SK-N-SH (cell line): ENCODE data around the gene USP12. TPM values are rescaled to one million over a fixed set of nuclear protein-coding genes. Genes with fewer than 3 reads are reported as not detected.
"Not testable (repeated sequence)": the region's sequence is repeated elsewhere in the genome, so short reads cannot be mapped to it uniquely, and the experiment has no call there.

Source experiments
- CTCF ChIA-PET: fragments of 300-600, 350-600 bp; formaldehyde crosslinking; extraction: SDS; loops from one replicate; lab custom pipeline; 2021; lab: Yijun Ruan, JAX
- POLR2A ChIA-PET: fragments of 350-600 bp; sonication (Branson Sonifier 250); formaldehyde crosslinking; extraction: SDS; loops from one replicate; lab custom pipeline; 2020; ENCODE audit warnings: antibody characterized with exemption, inconsistent platforms; lab: Yijun Ruan, JAX
- DNase-seq: peaks from one replicate; pipeline ENCODE4 v3.0.0; 2012
- H2AFZ ChIP-seq: fragments of 200-600 bp; sonication (generic); 2 replicates; pipeline ENCODE4 v1.8.1; 2016; ENCODE audit warnings: antibody characterized with exemption, mild to moderate bottlenecking, low read depth
- H3F3A ChIP-seq: fragments of 200-600 bp; sonication (generic); replicated peaks from 2 replicates; pipeline ENCODE3; 2016; ENCODE audit warnings: antibody characterized with exemption, mild to moderate bottlenecking; ENCODE audit not compliant: insufficient read depth
- H3K27ac ChIP-seq, 2 experiments: fragments of 200-500 bp in 1 of 2; fragments of 200-600 bp in 1 of 2; sonication (Bioruptor generic) in 1 of 2; sonication (generic), shearing (Covaris generic) in 1 of 2; 2 replicates each; pipeline versions ENCODE4 v1.5.1 to v1.6.1; 2014 to 2016; ENCODE audit warnings: low read depth in 2 of 2, inconsistent platforms in 1 of 2, low read length in 1 of 2, mild to moderate bottlenecking in 1 of 2, mixed read lengths in 1 of 2
- H3K27me3 ChIP-seq: fragments of 200-600 bp; sonication (generic), shearing (Covaris generic); 2 replicates; pipeline ENCODE4 v1.6.1; 2016; ENCODE audit warnings: mixed run types; ENCODE audit not compliant: insufficient read depth
- H3K36me3 ChIP-seq, 2 experiments: fragments of 200-500 bp in 1 of 2; fragments of 200-600 bp in 1 of 2; sonication (Bioruptor generic) in 1 of 2; sonication (generic) in 1 of 2; replicated peaks in 1 of 2; 2 replicates each; pipeline versions ENCODE3 to v1.5.1; 2014 to 2016; ENCODE audit warnings: low read length in 1 of 2, mild to moderate bottlenecking in 1 of 2; ENCODE audit not compliant: insufficient read depth in 2 of 2, control insufficient read depth in 1 of 2
- H3K4me1 ChIP-seq, 2 experiments: fragments of 200-500 bp in 1 of 2; fragments of 200-600 bp in 1 of 2; sonication (Bioruptor generic) in 1 of 2; sonication (generic), shearing (Covaris generic) in 1 of 2; 2 replicates each; pipeline versions ENCODE4 v1.5.1 to v1.6.1; 2014 to 2016; ENCODE audit warnings: low read depth in 1 of 2, low read length in 1 of 2, mixed run types in 1 of 2; ENCODE audit not compliant: insufficient read depth in 2 of 2, control insufficient read depth in 1 of 2
- H3K4me2 ChIP-seq: fragments of 200-600 bp; sonication (generic), shearing (Covaris generic); 2 replicates; pipeline ENCODE4 v1.6.1; 2017; ENCODE audit warnings: mixed run types
- H3K4me3 ChIP-seq, 2 experiments: fragments of 200-500 bp in 1 of 2; fragments of 200-600 bp in 1 of 2; sonication (Bioruptor generic) in 1 of 2; sonication (generic), shearing (Covaris generic) in 1 of 2; 2 replicates each; pipeline versions ENCODE4 v1.5.1 to v1.8.1; 2014 to 2016; ENCODE audit warnings: low read depth in 2 of 2, inconsistent platforms in 1 of 2, low read length in 1 of 2, mild to moderate bottlenecking in 1 of 2, mixed read lengths in 1 of 2, moderate library complexity in 1 of 2
- H3K79me2 ChIP-seq: fragments of 200-600 bp; sonication (generic); 2 replicates; pipeline ENCODE4 v1.8.1; 2017; ENCODE audit warnings: mild to moderate bottlenecking; ENCODE audit not compliant: insufficient read depth
- H3K9ac ChIP-seq: fragments of 200-600 bp; sonication (generic); 2 replicates; pipeline ENCODE4 v1.6.1; 2017; ENCODE audit warnings: mixed run types
- H3K9me2 ChIP-seq: fragments of 200-600 bp; sonication (generic); 2 replicates; pipeline ENCODE4 v1.6.1; 2017; ENCODE audit warnings: mixed run types
- H3K9me3 ChIP-seq: fragments of 200-600 bp; sonication (generic); 2 replicates; pipeline ENCODE4 v1.6.1; 2017; ENCODE audit warnings: mixed run types, mild to moderate bottlenecking, moderate library complexity
- H4K20me1 ChIP-seq: fragments of 200-600 bp; sonication (generic); 2 replicates; pipeline ENCODE4 v1.6.1; 2017; ENCODE audit warnings: mild to moderate bottlenecking, mixed run types; ENCODE audit not compliant: insufficient read depth
- CHD2 ChIP-seq: fragments of 150-350 bp; IDR thresholded peaks from 2 replicates; pipeline ENCODE4 v1.6.1; 2018; ENCODE audit warnings: low read length; ENCODE audit not compliant: partially characterized antibody
- EP300 ChIP-seq, 2 experiments: IDR thresholded peaks; 2 replicates each; pipeline versions ENCODE4 v1.4.0 to v1.6.1; 2012; ENCODE audit warnings: borderline replicate concordance in 1 of 2, low read depth in 1 of 2, low read length in 1 of 2
- EZH2phosphoT487 ChIP-seq: fragments of 200-600 bp; sonication (generic); IDR thresholded peaks from 2 replicates; pipeline ENCODE4 v1.6.1; 2017; ENCODE audit warnings: low read depth, mixed run types, mild to moderate bottlenecking, antibody characterized with exemption, moderate library complexity, borderline replicate concordance
- FOSL2 ChIP-seq: IDR thresholded peaks from 2 replicates; pipeline ENCODE4 v1.4.0; 2012; ENCODE audit warnings: low read depth, mild to moderate bottlenecking, moderate library complexity, borderline replicate concordance
- FOXJ3 ChIP-seq: sonication (generic); formaldehyde crosslinking; IDR thresholded peaks from 2 replicates; pipeline ENCODE4 v1.5.1; 2020; ENCODE audit warnings: mild to moderate bottlenecking, missing genetic modification reagents
- FOXM1 ChIP-seq: IDR thresholded peaks from 2 replicates; pipeline ENCODE4 v1.4.0; 2012; ENCODE audit warnings: low read depth, mild to moderate bottlenecking
- MAX ChIP-seq: IDR thresholded peaks from 2 replicates; pipeline ENCODE4 v1.4.0; 2012; ENCODE audit warnings: low read depth
- MEF2A ChIP-seq: IDR thresholded peaks from 2 replicates; pipeline ENCODE4 v1.4.0; 2012; ENCODE audit warnings: low read depth, borderline replicate concordance
- NRF1 ChIP-seq: IDR thresholded peaks from 2 replicates; pipeline ENCODE4 v1.6.1; 2012; ENCODE audit warnings: low read depth, mild to moderate bottlenecking, low read length
- PBX3 ChIP-seq: IDR thresholded peaks from 2 replicates; pipeline ENCODE4; 2012
- POLR2AphosphoS5 ChIP-seq: IDR thresholded peaks from 2 replicates; pipeline ENCODE4 v1.6.1; 2012; ENCODE audit warnings: low read depth, low read length
- RAD21 ChIP-seq: IDR thresholded peaks from 2 replicates; pipeline ENCODE4 v1.6.1; 2012; ENCODE audit warnings: mild to moderate bottlenecking, low read length
- REST ChIP-seq: IDR thresholded peaks from 2 replicates; pipeline ENCODE4 v1.6.1; 2012; ENCODE audit warnings: mild to moderate bottlenecking, low read depth, low read length, moderate library complexity
- RFX5 ChIP-seq: IDR thresholded peaks from 2 replicates; pipeline ENCODE4 v1.6.1; 2012; ENCODE audit warnings: mild to moderate bottlenecking, improper control_type of control experiment, low read length
- RXRA ChIP-seq: IDR thresholded peaks from 2 replicates; pipeline ENCODE4 v1.4.0; 2012; ENCODE audit warnings: low read depth, mild to moderate bottlenecking, borderline replicate concordance
- SIN3A ChIP-seq: IDR thresholded peaks from 2 replicates; pipeline ENCODE4 v1.6.1; 2012; ENCODE audit warnings: low read depth, mild to moderate bottlenecking, low read length, moderate library complexity, borderline replicate concordance
- SMC3 ChIP-seq: IDR thresholded peaks from 2 replicates; pipeline ENCODE4 v1.6.1; 2012; ENCODE audit warnings: low read depth, low read length, improper control_type of control experiment
- TAF1 ChIP-seq: IDR thresholded peaks from 2 replicates; pipeline ENCODE4 v1.6.1; 2012; ENCODE audit warnings: low read depth, mild to moderate bottlenecking, low read length, moderate library complexity, borderline replicate concordance
- WGBS: methylation state at CpG from one replicate; pipeline ENCODE4 v1.1.6; 2017; ENCODE audit warnings: low lambda C conversion rate; 5-methylcytosine and 5-hydroxymethylcytosine counted together
- polyA plus RNA-seq, 3 experiments: library from polyadenylated mRNA; depleted of rRNA; stranded (reverse); fragments of >200 nt; gene quantifications; 2 replicates each; pipeline ENCODE4 v1.2.3, GENCODE V29; 2012

USP12 gene
- polyA plus RNA-seq, 1 of the 3 experiments (the other 2 are of a cell fraction) = 5.0 TPM

- peaks cover 0 to 17% of the 10 kb centered on the region in 2 experiments for H3K36me3 ChIP-seq
- H2AFZ ChIP-seq = no peak overlapping the region
- CTCF ChIA-PET = no interaction called here
- no peaks in the 10 kb centered on the region for H3K9me2 ChIP-seq
- H3K4me1 ChIP-seq = peaks cover 0 to under 1% of the 10 kb centered on the region in 2 experiments; a peak in 1 of 4 replicates
- H3K9ac ChIP-seq = no peak overlapping the region
- TF ChIP-seq SIN3A (no peak), EP300 (IDR thresholded peaks at IDR 0.05; ENCODE audit: borderline replicate concordance in 1 of 2, low read depth in 1 of 2, low read length in 1 of 2) (no peak), CHD2 (no peak), TAF1 (no peak), NRF1 (no peak), RAD21 (no peak), POLR2AphosphoS5 (no peak), RXRA (no peak), MEF2A (no peak), REST (no peak), RFX5 (no peak), FOSL2 (no peak), MAX (no peak), SMC3 (no peak), EZH2phosphoT487 (no peak), FOXJ3 (CRISPR knock-in tag) (no peak), FOXM1 (no peak), PBX3 (no peak)
- TF ChIP-seq, all 33 proteins: peak for 0
- DNase-seq = no peak
- Histone ChIP-seq H3K9me3 (peaks cover 5% of the 10 kb centered on the region; the same call in 1 of the 2 replicates), H3F3A (no peaks in the 10 kb centered on the region), H3K4me3 (no peak overlapping the region), H3K79me2 (peaks cover 100% of the 10 kb centered on the region), H3K4me2 (no peak overlapping the region), H3K27ac (no peak overlapping the region), H4K20me1 (peaks cover 43% of the 10 kb centered on the region), H3K27me3 (no peaks in the 10 kb centered on the region)
- WGBS = 94% methylated on average over 5 of the region's 5 CpGs
- POLR2A ChIA-PET = no interaction called here
These were observed 29.9 kb downstream of the USP12 start for GRCh38 chr13:27141746-27142145.

GRCh38 chr13:27141159-27141558, 30.5 kb downstream of the USP12 start:
- H3K4me2 ChIP-seq, H3K9me2 ChIP-seq, POLR2A ChIA-PET, H3K9ac ChIP-seq, DNase-seq, H3K27me3 ChIP-seq, H3K9me3 ChIP-seq, H3K27ac ChIP-seq, H3F3A ChIP-seq, CTCF ChIA-PET, H2AFZ ChIP-seq, H3K4me1 ChIP-seq, H3K4me3 ChIP-seq: not testable (repeated sequence)
- peaks cover 0 to 17% of the 10 kb centered on the region in 2 experiments for H3K36me3 ChIP-seq
- H3K79me2 ChIP-seq = peaks cover 100% of the 10 kb centered on the region
- H4K20me1 ChIP-seq = peaks cover 42% of the 10 kb centered on the region
- 99% methylated on average over 5 of the region's 5 CpGs for WGBS
